SK-N-MC (cell line): ENCODE data around the gene TBC1D25.

Experiments
- EZH2 ChIP-seq: fragments of 200-600 bp; sonication (generic); IDR thresholded peaks from one replicate; pipeline ENCODE4 v1.6.1; 2017; ENCODE audit warnings: antibody characterized with exemption
- FOXP2 ChIP-seq: optimal IDR thresholded peaks from 2 replicates; pipeline ENCODE3; 2011; ENCODE audit warnings: mild to moderate bottlenecking, moderate library complexity; ENCODE audit not compliant: insufficient read depth; ENCODE audit errors: extremely low read length, control extremely low read depth
- POLR2AphosphoS5 ChIP-seq: IDR thresholded peaks from 2 replicates; pipeline ENCODE4 v1.6.1; 2012; ENCODE audit warnings: mild to moderate bottlenecking, low read depth, low read length, borderline replicate concordance

- TF ChIP-seq EZH2: no peak
- no peak for TF ChIP-seq POLR2AphosphoS5
- TF ChIP-seq FOXP2: no peak
Measured at GRCh38 chrX:48511560-48511959, 28.0 kb upstream of the TBC1D25 start.
